ENCODE measurements around the gene SCARF2. TPM values are rescaled to one million over a fixed set of nuclear protein-coding genes. Genes with fewer than 3 reads are reported as not detected.
A peak's percentile ranks its signal among the peaks of the same experiment; 100 is the strongest.

The SCARF2 gene
- polyA plus RNA-seq, 2 of the 4 experiments (the other 2 are of a cell fraction): 0.35 to 0.66 TPM

DNA sequence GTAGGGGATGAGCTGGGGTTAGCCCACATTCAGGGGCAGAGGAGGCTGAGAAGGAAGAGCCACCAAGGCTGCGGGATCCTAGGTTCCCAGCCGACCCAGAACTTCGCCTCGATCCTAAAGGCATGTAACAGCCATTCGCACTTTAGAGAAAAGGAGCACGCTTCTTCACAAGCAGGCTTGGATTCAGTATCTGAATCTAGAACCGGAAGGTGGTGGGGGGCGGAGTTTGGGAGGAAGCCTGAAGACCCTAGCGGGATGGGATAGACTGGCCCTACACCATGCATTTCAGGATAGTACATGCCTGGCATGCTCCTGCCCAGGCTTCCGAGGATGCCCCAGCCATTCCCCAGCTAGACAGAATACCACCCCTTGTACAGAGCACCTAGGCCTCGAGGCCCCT lies 4.4 kb downstream of the SCARF2 start:
- ATAC-seq (no peak), FAIRE-seq (no peak), DNase-seq (ENCODE audit: low read depth in 1 of 2, low spot score in 1 of 2) (no peak)
- TF ChIP-seq KDM5A (IDR thresholded peaks at IDR 0.05) (no peak), TP53 (CRISPR knock-in tag; IDR thresholded peaks at IDR 0.05) (no peak), NR3C1 (IDR thresholded peaks at IDR 0.05) (no peak), HEYL (CRISPR knock-in tag; IDR thresholded peaks at IDR 0.05) (no peak), SREBF2 (IDR thresholded peaks at IDR 0.05) (no peak), ZFP36 (IDR thresholded peaks at IDR 0.05; ENCODE audit: borderline replicate concordance, partially characterized antibody) (no peak), HOXB13 (CRISPR knock-in tag; IDR thresholded peaks at IDR 0.05; ENCODE audit: low read depth) (no peak), POLR2AphosphoS2 (conservative IDR thresholded peaks at IDR 0.05; ENCODE audit: low read length) (no peak), RFX5 (IDR thresholded peaks at IDR 0.05) (no peak)
- TF ChIP-seq, protein P1, sequence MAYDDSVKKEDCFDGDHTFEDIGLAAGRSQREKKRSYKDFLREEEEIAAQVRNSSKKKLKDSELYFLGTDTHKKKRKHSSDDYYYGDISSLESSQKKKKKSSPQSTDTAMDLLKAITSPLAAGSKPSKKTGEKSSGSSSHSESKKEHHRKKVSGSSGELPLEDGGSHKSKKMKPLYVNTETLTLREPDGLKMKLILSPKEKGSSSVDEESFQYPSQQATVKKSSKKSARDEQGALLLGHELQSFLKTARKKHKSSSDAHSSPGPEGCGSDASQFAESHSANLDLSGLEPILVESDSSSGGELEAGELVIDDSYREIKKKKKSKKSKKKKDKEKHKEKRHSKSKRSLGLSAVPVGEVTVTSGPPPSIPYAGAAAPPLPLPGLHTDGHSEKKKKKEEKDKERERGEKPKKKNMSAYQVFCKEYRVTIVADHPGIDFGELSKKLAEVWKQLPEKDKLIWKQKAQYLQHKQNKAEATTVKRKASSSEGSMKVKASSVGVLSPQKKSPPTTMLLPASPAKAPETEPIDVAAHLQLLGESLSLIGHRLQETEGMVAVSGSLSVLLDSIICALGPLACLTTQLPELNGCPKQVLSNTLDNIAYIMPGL (CRISPR knock-in tag; IDR thresholded peaks at IDR 0.05; ENCODE audit: borderline replicate concordance): no peak
- CTCF ChIA-PET: interaction anchor here (0.7 to 2.3 kb wide), 3 partner anchors 14 to 15 kb away, joined by 3 to 14 read pairs (median 5); no protein-coding TSS in a partner anchor
- Histone ChIP-seq H3K4me2 (no peak overlapping the region), H3K9me3 (no peaks in the 10 kb centered on the region), H3K4me3 (no peak overlapping the region), H3K27ac (no peak overlapping the region), H3K4me1 (peaks cover 5% of the 10 kb centered on the region; the same call in 1 of the 3 replicates)
- POLR2A ChIA-PET: no interaction called here
- 90% methylated on average over 11 of the region's 11 CpGs for WGBS (ENCODE audit: missing lambda C conversion rate)

DNA sequence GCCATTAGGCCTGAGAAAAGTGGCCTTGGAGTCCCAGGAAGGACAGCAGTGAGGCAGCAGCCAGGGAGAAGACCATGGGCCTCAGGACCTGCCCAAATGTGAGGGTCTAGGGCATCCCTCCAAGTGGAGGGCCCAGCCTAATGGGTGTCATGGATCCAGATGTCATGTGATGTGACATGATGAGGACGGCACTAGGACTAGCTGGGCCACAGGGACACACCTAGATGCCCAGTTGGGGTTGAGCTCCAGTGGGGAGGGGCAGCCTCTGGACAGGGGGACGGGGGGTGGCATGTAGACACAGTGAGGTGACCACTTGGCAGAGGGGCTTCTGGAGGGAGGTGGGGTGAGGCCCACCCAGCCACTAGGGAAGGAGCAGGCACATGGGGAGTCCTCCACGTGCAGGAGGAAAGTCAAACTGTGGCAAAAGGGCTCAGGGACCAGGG lies 5.4 kb downstream of the SCARF2 start:
- POLR2A ChIA-PET: no interaction called here
- CTCF ChIA-PET: interaction anchor here (0.7 to 2.3 kb wide), 2 partner anchors 14 to 15 kb away, joined by 3 to 14 read pairs; no protein-coding TSS in a partner anchor
- Histone ChIP-seq H3K4me1 (peaks cover 5% of the 10 kb centered on the region; the same call in 1 of the 3 replicates), H3K27ac (no peak overlapping the region), H3K4me3 (no peak overlapping the region), H3K4me2 (no peak overlapping the region), H3K9me3 (no peaks in the 10 kb centered on the region)
- FAIRE-seq: no peak
- TF ChIP-seq FOXS1 (CRISPR knock-in tag; IDR thresholded peaks at IDR 0.05) (no peak), HOXA7 (CRISPR knock-in tag; IDR thresholded peaks at IDR 0.05) (no peak), JUN (IDR thresholded peaks at IDR 0.05) (no peak)
- DNase-seq (ENCODE audit: low read depth in 1 of 2, low spot score in 1 of 2): no peak
- ATAC-seq: no peak
- WGBS (ENCODE audit: missing lambda C conversion rate): 80% methylated on average over 3 of the region's 3 CpGs

DNA sequence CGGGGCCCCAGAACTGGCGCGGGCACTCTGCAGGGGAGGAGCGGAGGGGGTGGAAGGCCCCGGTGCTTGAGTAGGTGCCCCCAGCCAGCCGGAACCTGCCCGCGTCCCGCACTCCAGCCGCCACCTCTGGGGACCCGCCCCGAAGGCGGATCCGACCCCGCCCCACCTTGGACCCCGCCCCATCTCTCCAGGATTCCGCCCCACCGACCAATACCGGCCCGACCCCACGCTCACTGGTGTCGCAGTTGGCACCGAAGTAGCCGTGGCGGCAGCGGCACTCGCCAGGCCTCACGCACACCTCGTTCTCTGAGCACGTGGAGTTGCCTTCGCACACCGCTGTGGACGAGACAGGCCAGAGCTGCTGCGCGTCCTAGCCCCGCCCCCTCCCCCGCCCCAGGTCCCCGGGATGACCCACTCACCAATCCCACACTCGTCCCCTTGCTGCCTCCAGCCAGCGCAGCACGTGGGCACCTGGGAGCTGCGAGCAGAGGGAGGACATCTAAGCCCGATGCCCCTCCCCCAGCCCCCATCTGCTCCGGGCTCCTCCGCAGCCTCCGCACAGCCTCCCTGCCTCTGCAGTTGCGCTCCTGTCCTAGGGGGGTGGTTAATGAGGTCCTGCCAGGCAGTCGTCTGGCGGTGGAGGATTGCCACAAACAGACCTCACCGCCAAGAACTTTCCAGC lies 6.0 kb downstream of the SCARF2 start:
- CTCF ChIA-PET: interaction anchor here (2.3 kb wide), 1 partner anchor 13 kb away, joined by 14 read pairs; no protein-coding TSS in a partner anchor
- H3K4me3 ChIP-seq: peak overlapping the region; percentile 41

More for the DNA sequence above, 6.0 kb downstream of the SCARF2 start:
- TF ChIP-seq SMC3 (IDR thresholded peaks at IDR 0.05): no peak
- TF ChIP-seq, protein P1 (CRISPR knock-in tag; IDR thresholded peaks at IDR 0.05; ENCODE audit: borderline replicate concordance): no peak
- TF ChIP-seq FOSL2 (IDR thresholded peaks at IDR 0.05): no peak
- no peak for TF ChIP-seq FOSL2 (CRISPR knock-in tag; IDR thresholded peaks at IDR 0.05)
- no peak for TF ChIP-seq KDM5A (IDR thresholded peaks at IDR 0.05)
- no peak for TF ChIP-seq FOSB (CRISPR knock-in tag; IDR thresholded peaks at IDR 0.05)
- no peak for TF ChIP-seq EHF (CRISPR knock-in tag; IDR thresholded peaks at IDR 0.05)
- TF ChIP-seq RCOR1 (IDR thresholded peaks at IDR 0.05; ENCODE audit: low read depth, low read length): no peak
- no peak for TF ChIP-seq NPAS2 (CRISPR knock-in tag; IDR thresholded peaks at IDR 0.05; ENCODE audit: borderline replicate concordance)
- TF ChIP-seq BHLHE40 (IDR thresholded peaks at IDR 0.05; ENCODE audit: low read depth, low read length): no peak
- no peak for TF ChIP-seq RNF2 (IDR thresholded peaks at IDR 0.05; ENCODE audit: borderline replicate concordance, low read depth)
- no peak for TF ChIP-seq TFCP2L1 (CRISPR knock-in tag; IDR thresholded peaks at IDR 0.05)
- TF ChIP-seq MYC (IDR thresholded peaks at IDR 0.05; ENCODE audit: borderline replicate concordance, low read length): no peak
- no peak for TF ChIP-seq JUN (IDR thresholded peaks at IDR 0.05)
- TF ChIP-seq MAZ (IDR thresholded peaks at IDR 0.05; ENCODE audit: borderline replicate concordance, low read depth, low read length): no peak
- no peak for TF ChIP-seq POLR2AphosphoS2 (conservative IDR thresholded peaks at IDR 0.05; ENCODE audit: low read length)
- no peak for TF ChIP-seq JUNB (IDR thresholded peaks at IDR 0.05)
- no peak for TF ChIP-seq ZC3H11A (IDR thresholded peaks at IDR 0.05)
- no peak for DNase-seq (ENCODE audit: low read depth in 1 of 2, low spot score in 1 of 2)
- no peak for FAIRE-seq
- Histone ChIP-seq H3K9me3 (no peaks in the 10 kb centered on the region), H3K4me1 (peaks cover 5% of the 10 kb centered on the region; the same call in 1 of the 3 replicates), H3K27ac (no peak overlapping the region), H3K4me2 (peak overlapping the region; percentile 99)
- WGBS (ENCODE audit: missing lambda C conversion rate): 85% methylated on average over 8 of the region's 50 CpGs
- POLR2A ChIA-PET: no interaction called here
- ATAC-seq: no peak
